ENCODE measurements around the gene TBX10.
A peak's percentile ranks its signal among the peaks of the same experiment; 100 is the strongest.
"Not testable (repeated sequence)": the region's sequence is repeated elsewhere in the genome, so short reads cannot be mapped to it uniquely, and the experiment has no call there.

TBX10 gene

GRCh38 chr11:67639438-67639859 lies at the start of gene TBX10:
TSS of gene TBX10 (minus strand) at chr11:67639763. CDS start at chr11:67639472, 291 bp downstream.
- DNase-seq (ENCODE audit: low spot score), result no peak

- no peak for DNase-seq (ENCODE audit: low spot score)
Observed at GRCh38 chr11:67689178-67689577, 49.6 kb upstream of the TBX10 start.

GRCh38 chr11:67687986-67688385 lies 48.4 kb upstream of the TBX10 start:
- no peak for DNase-seq (ENCODE audit: low spot score)

- not testable (repeated sequence) for DNase-seq (ENCODE audit: low spot score)
Observed at GRCh38 chr11:67685641-67686332, 46.2 kb upstream of the TBX10 start.

GRCh38 chr11:67682126-67683034 lies 42.8 kb upstream of the TBX10 start:
- DNase-seq (ENCODE audit: low spot score), result not testable (repeated sequence)

GRCh38 chr11:67680696-67681470 lies 41.3 kb upstream of the TBX10 start:
- no peak for DNase-seq (ENCODE audit: low spot score)

GRCh38 chr11:67675058-67675747 lies 35.6 kb upstream of the TBX10 start:
- no peak for DNase-seq (ENCODE audit: low spot score)

GRCh38 chr11:67674442-67674871 lies 34.9 kb upstream of the TBX10 start, which contains the start of gene ALDH3B2:
TSS of gene ALDH3B2 (minus strand) at chr11:67674623. CDS start at chr11:67666935, 7,688 bp downstream.
- DNase-seq (ENCODE audit: low spot score), result no peak

- DNase-seq (ENCODE audit: low spot score), result no peak
Observed at GRCh38 chr11:67673902-67674301, 34.3 kb upstream of the TBX10 start.

- no peak for DNase-seq (ENCODE audit: low spot score)
Observed at GRCh38 chr11:67673358-67673757, 33.8 kb upstream of the TBX10 start.

GRCh38 chr11:67671211-67671520 lies 31.6 kb upstream of the TBX10 start:
- no peak for DNase-seq (ENCODE audit: low spot score)

- no peak for DNase-seq (ENCODE audit: low spot score)
Observed at GRCh38 chr11:67670316-67671210, 31.0 kb upstream of the TBX10 start.

- no peak for DNase-seq (ENCODE audit: low spot score)
Observed at GRCh38 chr11:67668192-67668551, 28.6 kb upstream of the TBX10 start.

- no peak for DNase-seq (ENCODE audit: low spot score)
Observed at GRCh38 chr11:67667490-67668191, 28.1 kb upstream of the TBX10 start.

GRCh38 chr11:67666676-67667489 lies 27.3 kb upstream of the TBX10 start:
- DNase-seq (ENCODE audit: low spot score), result no peak

- no peak for DNase-seq (ENCODE audit: low spot score)
Observed at GRCh38 chr11:67666303-67666645, 26.7 kb upstream of the TBX10 start.

GRCh38 chr11:67665541-67666302 lies 26.2 kb upstream of the TBX10 start:
- DNase-seq (ENCODE audit: low spot score), result peak; percentile 8

GRCh38 chr11:67664696-67665540 lies 25.4 kb upstream of the TBX10 start:
- no peak for DNase-seq (ENCODE audit: low spot score)

All from GM03348 (cell line).